Duodenal mucosa (tissue), 2 donors: ENCODE measurements around the gene CLEC4F.

Experiments
- H3K27ac ChIP-seq: one replicate; pipeline ENCODE4 v1.7.0; 2013; ENCODE audit warnings: low read depth, low read length
- H3K27me3 ChIP-seq, 2 donors: one replicate each; pipeline ENCODE4 v1.7.0; 2013; ENCODE audit warnings: low read length in 2 of 2, control low read depth in 1 of 2; ENCODE audit not compliant: insufficient read depth in 2 of 2, control insufficient read depth in 1 of 2
- H3K36me3 ChIP-seq, 2 donors: one replicate each; pipeline ENCODE4 v1.7.0; 2013; ENCODE audit warnings: low read length in 2 of 2, control low read depth in 1 of 2; ENCODE audit not compliant: insufficient read depth in 2 of 2, control insufficient read depth in 1 of 2
- H3K4me1 ChIP-seq, 2 donors: one replicate each; pipeline ENCODE4 v1.7.0; 2013; ENCODE audit warnings: low read length in 2 of 2, control low read depth in 1 of 2; ENCODE audit not compliant: insufficient read depth in 2 of 2, control insufficient read depth in 1 of 2
- H3K4me3 ChIP-seq, 2 donors: one replicate each; pipeline ENCODE4 v1.7.0; 2013; ENCODE audit warnings: low read length in 2 of 2, low read depth in 1 of 2
- H3K9ac ChIP-seq, 2 donors: one replicate each; pipeline ENCODE4 v1.7.0; 2013; ENCODE audit warnings: low read length in 2 of 2, low read depth in 1 of 2
- H3K9me3 ChIP-seq, 2 donors: one replicate each; pipeline ENCODE4 v1.7.0; 2013; ENCODE audit warnings: low read length in 2 of 2, control low read depth in 1 of 2; ENCODE audit not compliant: control insufficient read depth in 1 of 2

Gene CLEC4F

GRCh38 chr2:70835643-70836042 is 15.2 kb upstream of the CLEC4F start, which contains the start of gene CD207:
Gene CD207, minus strand, starts transcription at chr2:70835816. Its CDS starts 40 bp downstream, at chr2:70835776.
- no peak within 1 kb of the TSS for H3K9ac ChIP-seq
- H3K4me1 ChIP-seq = no peaks in the 10 kb centered on the region
- H3K27ac ChIP-seq = no peak within 1 kb of the TSS
- no peak within 1 kb of the TSS for H3K4me3 ChIP-seq
- H3K36me3 ChIP-seq = no peaks in the 10 kb centered on the region
- H3K9me3 ChIP-seq = no peaks in the 10 kb centered on the region
- no peaks in the 10 kb centered on the region for H3K27me3 ChIP-seq

GRCh38 chr2:70834881-70835280 is 14.5 kb upstream of the CLEC4F start:
- Histone ChIP-seq H3K9me3 (no peaks in the 10 kb centered on the region), H3K36me3 (no peaks in the 10 kb centered on the region), H3K4me1 (no peaks in the 10 kb centered on the region), H3K27ac (no peak overlapping the region), H3K9ac (no peak overlapping the region), H3K4me3 (no peak overlapping the region), H3K27me3 (no peaks in the 10 kb centered on the region)

- Histone ChIP-seq H3K27me3 (no peaks in the 10 kb centered on the region), H3K4me3 (no peak overlapping the region), H3K9me3 (no peaks in the 10 kb centered on the region), H3K36me3 (no peaks in the 10 kb centered on the region), H3K9ac (no peak overlapping the region), H3K27ac (no peak overlapping the region), H3K4me1 (no peaks in the 10 kb centered on the region)
Measured at GRCh38 chr2:70834106-70834505, 13.7 kb upstream of the CLEC4F start.

- Histone ChIP-seq H3K9me3 (no peaks in the 10 kb centered on the region), H3K27me3 (no peaks in the 10 kb centered on the region), H3K36me3 (no peaks in the 10 kb centered on the region), H3K4me1 (no peaks in the 10 kb centered on the region), H3K9ac (no peak overlapping the region), H3K4me3 (no peak overlapping the region), H3K27ac (no peak overlapping the region)
Measured at GRCh38 chr2:70833246-70833645, 12.8 kb upstream of the CLEC4F start.

GRCh38 chr2:70832386-70832785 is 12.0 kb upstream of the CLEC4F start:
- H3K4me3 ChIP-seq = no peak overlapping the region
- H3K4me1 ChIP-seq = no peaks in the 10 kb centered on the region
- no peaks in the 10 kb centered on the region for H3K36me3 ChIP-seq
- H3K27me3 ChIP-seq = no peaks in the 10 kb centered on the region
- H3K9ac ChIP-seq = no peak overlapping the region
- H3K27ac ChIP-seq = no peak overlapping the region
- H3K9me3 ChIP-seq = no peaks in the 10 kb centered on the region

GRCh38 chr2:70831861-70832260 is 11.5 kb upstream of the CLEC4F start:
- no peak overlapping the region for H3K27ac ChIP-seq
- H3K36me3 ChIP-seq = no peaks in the 10 kb centered on the region
- no peak overlapping the region for H3K9ac ChIP-seq
- no peak overlapping the region for H3K4me3 ChIP-seq
- no peaks in the 10 kb centered on the region for H3K27me3 ChIP-seq
- no peaks in the 10 kb centered on the region for H3K4me1 ChIP-seq
- H3K9me3 ChIP-seq = no peaks in the 10 kb centered on the region

- Histone ChIP-seq H3K27ac (no peak overlapping the region), H3K4me3 (no peak overlapping the region), H3K27me3 (no peaks in the 10 kb centered on the region)
Measured at GRCh38 chr2:70830366-70830765, 10.0 kb upstream of the CLEC4F start.

GRCh38 chr2:70829916-70830315 is 9.5 kb upstream of the CLEC4F start:
- Histone ChIP-seq H3K36me3 (no peaks in the 10 kb centered on the region), H3K9me3 (no peaks in the 10 kb centered on the region), H3K27me3 (no peaks in the 10 kb centered on the region), H3K4me3 (no peak overlapping the region), H3K4me1 (no peaks in the 10 kb centered on the region), H3K9ac (no peak overlapping the region), H3K27ac (no peak overlapping the region)

More at GRCh38 chr2:70830366-70830765, 10.0 kb upstream of the CLEC4F start:
- H3K4me1 ChIP-seq = no peaks in the 10 kb centered on the region
- no peaks in the 10 kb centered on the region for H3K36me3 ChIP-seq
- H3K9me3 ChIP-seq = no peaks in the 10 kb centered on the region
- H3K9ac ChIP-seq = no peak overlapping the region

GRCh38 chr2:70828914-70829824 is 8.8 kb upstream of the CLEC4F start:
- no peaks in the 10 kb centered on the region for H3K9me3 ChIP-seq
- no peak overlapping the region for H3K27ac ChIP-seq
- H3K9ac ChIP-seq = no peak overlapping the region
- H3K4me3 ChIP-seq = no peak overlapping the region
- H3K4me1 ChIP-seq = no peaks in the 10 kb centered on the region
- H3K36me3 ChIP-seq = no peaks in the 10 kb centered on the region
- H3K27me3 ChIP-seq = no peaks in the 10 kb centered on the region

- H3K27me3 ChIP-seq = no peaks in the 10 kb centered on the region
- H3K9me3 ChIP-seq = no peaks in the 10 kb centered on the region
- H3K27ac ChIP-seq = no peak overlapping the region
- H3K36me3 ChIP-seq = no peaks in the 10 kb centered on the region
- no peak overlapping the region for H3K9ac ChIP-seq
- H3K4me3 ChIP-seq = no peak overlapping the region
- no peaks in the 10 kb centered on the region for H3K4me1 ChIP-seq
Measured at GRCh38 chr2:70828115-70828514, 7.7 kb upstream of the CLEC4F start.
